Hepatocyte (in vitro differentiated cells): Measurements from ENCODE around the gene RUNDC3A. TPM values are rescaled to one million over a fixed set of nuclear protein-coding genes. Genes with fewer than 3 reads are reported as not detected.

Source experiments
- DNase-seq: peaks from one replicate; pipeline ENCODE4 v3.0.0-alpha.2; 2016; ENCODE audit warnings: low spot score
- H2AFZ ChIP-seq: fragments of 200-600 bp; sonication (generic); 2 replicates; pipeline ENCODE4 v1.6.0; 2016; ENCODE audit warnings: antibody characterized with exemption, mild to moderate bottlenecking
- H3K27ac ChIP-seq: fragments of 200-600 bp; sonication (generic); 2 replicates; pipeline ENCODE4 v1.5.1; 2016; ENCODE audit warnings: mild to moderate bottlenecking
- H3K27me3 ChIP-seq: fragments of 200-600 bp; sonication (generic); 2 replicates; pipeline ENCODE4 v1.6.1; 2016
- H3K36me3 ChIP-seq: fragments of 200-600 bp; sonication (generic); replicated peaks from 2 replicates; pipeline ENCODE4 v1.5.1; 2016; ENCODE audit warnings: low read depth; ENCODE audit not compliant: insufficient read depth
- H3K4me1 ChIP-seq: fragments of 200-600 bp; sonication (generic); 2 replicates; pipeline ENCODE4 v1.5.1; 2016; ENCODE audit warnings: mild to moderate bottlenecking, moderate library complexity; ENCODE audit not compliant: insufficient read depth
- H3K4me2 ChIP-seq: fragments of 200-600 bp; sonication (generic); 2 replicates; pipeline ENCODE4 v1.6.0; 2016
- H3K4me3 ChIP-seq: fragments of 200-600 bp; sonication (generic); 2 replicates; pipeline ENCODE4 v1.5.1; 2016; ENCODE audit warnings: mild to moderate bottlenecking
- H3K79me2 ChIP-seq: fragments of 200-600 bp; sonication (generic); 2 replicates; pipeline ENCODE4 v1.6.0; 2017; ENCODE audit warnings: mild to moderate bottlenecking
- H3K9me2 ChIP-seq: fragments of 200-600 bp; sonication (generic); replicated peaks from 2 replicates; pipeline ENCODE4 v1.6.0; 2017; ENCODE audit warnings: mild to moderate bottlenecking; ENCODE audit not compliant: insufficient read depth
- H3K9me3 ChIP-seq: fragments of 200-600 bp; sonication (generic); 2 replicates; pipeline ENCODE4 v1.5.1; 2016; ENCODE audit warnings: low read depth, mild to moderate bottlenecking
- H4K20me1 ChIP-seq: fragments of 200-600 bp; sonication (generic); 2 replicates; pipeline ENCODE4 v1.6.0; 2016; ENCODE audit warnings: mild to moderate bottlenecking; ENCODE audit not compliant: insufficient read depth, poor library complexity, severe bottlenecking
- EZH2 ChIP-seq: fragments of 200-600 bp; sonication (generic); IDR thresholded peaks from 2 replicates; pipeline ENCODE4 v1.6.1; 2016; ENCODE audit warnings: antibody characterized with exemption, mild to moderate bottlenecking, borderline replicate concordance
- EZH2phosphoT487 ChIP-seq: fragments of 200-600 bp; sonication (generic); IDR thresholded peaks from one replicate; pipeline ENCODE4 v1.6.1; 2018; ENCODE audit warnings: antibody characterized with exemption, mild to moderate bottlenecking, low read depth, moderate library complexity; ENCODE audit not compliant: unreplicated experiment, severe bottlenecking
- WGBS: methylation state at CpG from one replicate; pipeline ENCODE4 v1.1.6; 2016; ENCODE audit warnings: low lambda C conversion rate; ENCODE audit errors: missing lambda C conversion rate; 5-methylcytosine and 5-hydroxymethylcytosine counted together
- polyA plus RNA-seq: library from polyadenylated mRNA; unstranded; fragments of >200 nt; fragmentation: Nextera tagmentation; extraction: Ambion mirVana; gene quantifications from 2 replicates; pipeline ENCODE4 v1.2.1, GENCODE V29; 2016
- total RNA-seq: library from RNA; depleted of rRNA; stranded (reverse); fragments of >200 nt; gene quantifications from 2 replicates; pipeline ENCODE4 v1.2.3, GENCODE V29; 2014
- TF ChIP-seq, protein P1 (sequence below): fragments of 200-600 bp; sonication (generic); IDR thresholded peaks from 2 replicates; pipeline ENCODE4 v1.5.1; 2016; ENCODE audit warnings: antibody characterized with exemption, mild to moderate bottlenecking; ENCODE audit not compliant: poor library complexity

Gene RUNDC3A
- total and polyA plus RNA-seq, 2 experiments from 2014 or later, result 0.40 to 2.1 TPM

DNA sequence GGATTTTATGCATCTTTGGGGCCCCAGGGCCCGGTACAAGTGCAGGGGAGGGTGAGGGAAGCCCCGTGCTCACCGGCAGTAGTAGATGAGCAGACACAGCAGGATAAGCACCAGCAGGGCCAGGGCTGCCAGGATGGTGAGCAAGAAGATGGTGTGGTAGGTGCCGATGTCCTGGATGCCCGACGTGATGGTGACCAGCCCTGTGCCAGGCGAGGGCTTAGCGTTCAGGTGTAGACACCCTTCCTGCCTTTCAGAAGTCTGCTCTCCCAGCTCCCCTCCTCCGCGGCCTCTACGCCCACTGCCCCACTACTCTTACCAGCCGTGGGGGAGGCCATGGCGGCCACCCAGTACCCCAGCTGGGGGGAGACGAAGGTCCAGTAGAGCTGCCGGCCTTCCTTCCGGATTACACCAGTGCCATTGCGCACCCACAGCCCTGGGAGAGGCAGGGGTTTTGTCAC lies 47.3 kb downstream of the RUNDC3A start:
- Histone ChIP-seq H4K20me1 (peaks cover 3% of the 10 kb centered on the region), H3K4me2 (no peak overlapping the region), H3K4me1 (peaks cover 7% of the 10 kb centered on the region), H3K9me3 (no peaks in the 10 kb centered on the region), H3K4me3 (no peak overlapping the region), H3K79me2 (no peaks in the 10 kb centered on the region), H2AFZ (no peak overlapping the region), H3K36me3 (no peaks in the 10 kb centered on the region), H3K9me2 (no peaks in the 10 kb centered on the region), H3K27me3 (no peaks in the 10 kb centered on the region), H3K27ac (no peak overlapping the region)
- DNase-seq, result no peak
- TF ChIP-seq, protein P1, sequence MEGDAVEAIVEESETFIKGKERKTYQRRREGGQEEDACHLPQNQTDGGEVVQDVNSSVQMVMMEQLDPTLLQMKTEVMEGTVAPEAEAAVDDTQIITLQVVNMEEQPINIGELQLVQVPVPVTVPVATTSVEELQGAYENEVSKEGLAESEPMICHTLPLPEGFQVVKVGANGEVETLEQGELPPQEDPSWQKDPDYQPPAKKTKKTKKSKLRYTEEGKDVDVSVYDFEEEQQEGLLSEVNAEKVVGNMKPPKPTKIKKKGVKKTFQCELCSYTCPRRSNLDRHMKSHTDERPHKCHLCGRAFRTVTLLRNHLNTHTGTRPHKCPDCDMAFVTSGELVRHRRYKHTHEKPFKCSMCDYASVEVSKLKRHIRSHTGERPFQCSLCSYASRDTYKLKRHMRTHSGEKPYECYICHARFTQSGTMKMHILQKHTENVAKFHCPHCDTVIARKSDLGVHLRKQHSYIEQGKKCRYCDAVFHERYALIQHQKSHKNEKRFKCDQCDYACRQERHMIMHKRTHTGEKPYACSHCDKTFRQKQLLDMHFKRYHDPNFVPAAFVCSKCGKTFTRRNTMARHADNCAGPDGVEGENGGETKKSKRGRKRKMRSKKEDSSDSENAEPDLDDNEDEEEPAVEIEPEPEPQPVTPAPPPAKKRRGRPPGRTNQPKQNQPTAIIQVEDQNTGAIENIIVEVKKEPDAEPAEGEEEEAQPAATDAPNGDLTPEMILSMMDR, result no peak
- no peak for TF ChIP-seq EZH2phosphoT487
- TF ChIP-seq EZH2, result no peak
- WGBS, result 97% methylated on average over 17 of the region's 17 CpGs

DNA sequence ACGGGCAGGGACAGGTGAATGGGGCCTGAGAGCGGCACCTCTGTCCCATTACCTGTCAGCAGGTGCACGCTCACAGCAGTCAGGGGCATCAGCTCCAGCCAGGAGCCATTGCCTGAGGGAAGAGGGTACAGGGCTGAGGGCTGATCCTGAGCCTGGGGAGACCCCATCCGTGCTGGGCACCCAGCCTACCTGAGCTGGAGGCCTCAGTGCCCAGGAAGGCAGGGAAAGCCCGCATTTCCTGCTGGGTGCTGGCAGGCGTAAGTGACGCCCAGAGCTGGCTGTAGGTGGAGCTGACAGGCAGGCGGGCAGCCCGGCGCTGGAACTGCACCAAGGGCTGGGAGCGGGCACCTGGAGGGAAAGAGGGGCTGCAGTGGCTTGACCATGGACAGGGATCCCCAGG lies 47.8 kb downstream of the RUNDC3A start:
- TF ChIP-seq, protein P1, result no peak
- TF ChIP-seq EZH2phosphoT487, result no peak
- TF ChIP-seq EZH2, result no peak
- Histone ChIP-seq H2AFZ (no peak overlapping the region), H3K9me3 (no peaks in the 10 kb centered on the region), H3K27me3 (no peaks in the 10 kb centered on the region), H4K20me1 (peaks cover 4% of the 10 kb centered on the region), H3K79me2 (no peaks in the 10 kb centered on the region), H3K4me1 (peaks cover 12% of the 10 kb centered on the region), H3K4me3 (no peak overlapping the region), H3K9me2 (no peaks in the 10 kb centered on the region), H3K4me2 (no peak overlapping the region), H3K27ac (no peak overlapping the region), H3K36me3 (no peaks in the 10 kb centered on the region)
- no peak for DNase-seq
- 96% methylated on average over 11 of the region's 11 CpGs for WGBS

DNA sequence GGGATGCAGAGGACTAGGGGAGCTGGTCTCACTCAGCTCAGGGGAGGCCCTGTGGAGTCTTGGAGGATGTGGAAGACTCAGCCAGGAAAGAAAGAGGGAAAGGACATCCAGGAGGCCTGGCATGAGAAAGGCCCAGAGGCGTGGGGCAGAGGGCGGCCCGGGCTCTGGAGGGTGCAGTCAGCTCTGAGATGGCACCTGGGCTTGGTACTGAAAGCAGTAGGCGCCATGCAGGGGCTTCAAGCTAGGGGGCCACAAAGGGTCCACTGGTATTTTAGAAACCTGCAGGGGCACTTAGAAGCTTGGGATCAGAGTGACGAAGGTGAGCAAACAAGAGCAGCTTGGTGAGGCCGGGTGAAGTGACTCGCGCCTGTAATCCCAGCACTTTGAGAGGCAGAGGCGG lies 49.7 kb downstream of the RUNDC3A start:
- Histone ChIP-seq H3K79me2 (peaks cover 4% of the 10 kb centered on the region), H3K9me3 (no peaks in the 10 kb centered on the region), H3K4me3 (no peak overlapping the region), H3K4me1 (peaks cover 28% of the 10 kb centered on the region), H2AFZ (no peak overlapping the region), H3K27ac (no peak overlapping the region), H3K9me2 (no peaks in the 10 kb centered on the region), H4K20me1 (peaks cover 13% of the 10 kb centered on the region), H3K4me2 (no peak overlapping the region), H3K27me3 (no peaks in the 10 kb centered on the region), H3K36me3 (no peaks in the 10 kb centered on the region)
- WGBS, result 89% methylated on average over 9 of the region's 9 CpGs
- TF ChIP-seq EZH2phosphoT487 (no peak), EZH2 (no peak)
- TF ChIP-seq, protein P1, result no peak
- no peak for DNase-seq

DNA sequence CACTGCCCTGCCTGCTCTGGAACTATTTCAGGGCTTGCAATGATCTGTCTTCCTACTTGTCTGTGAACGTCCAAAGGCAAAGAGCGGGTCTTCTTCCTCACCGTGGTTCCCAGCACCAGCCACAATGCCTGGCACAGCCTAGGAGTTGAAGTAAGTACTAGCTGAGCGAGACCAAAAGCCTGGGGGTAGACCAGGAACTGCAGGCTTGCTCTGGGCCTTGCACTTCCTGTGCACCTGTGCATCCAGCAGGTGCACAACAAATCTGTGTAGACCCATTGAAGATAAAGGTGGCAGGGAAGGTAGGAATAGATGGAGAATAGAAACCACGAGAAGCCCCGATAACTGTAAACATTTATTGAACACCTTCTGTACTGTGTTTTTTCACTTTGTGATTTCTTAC lies 50.6 kb downstream of the RUNDC3A start:
- Histone ChIP-seq H2AFZ (no peak overlapping the region), H3K36me3 (no peaks in the 10 kb centered on the region), H3K79me2 (peaks cover 8% of the 10 kb centered on the region), H3K27ac (no peak overlapping the region), H3K9me2 (no peaks in the 10 kb centered on the region), H3K27me3 (no peaks in the 10 kb centered on the region), H3K4me2 (no peak overlapping the region), H3K9me3 (no peaks in the 10 kb centered on the region), H4K20me1 (peaks cover 13% of the 10 kb centered on the region), H3K4me3 (no peak overlapping the region), H3K4me1 (peaks cover 24% of the 10 kb centered on the region)
- TF ChIP-seq EZH2phosphoT487, result no peak
- no peak for TF ChIP-seq EZH2
- TF ChIP-seq, protein P1, result no peak
- 94% methylated on average over 6 of the region's 6 CpGs for WGBS
- DNase-seq, result no peak
